ENCODE data around the gene KRTAP5-2. TPM values are rescaled to one million over a fixed set of nuclear protein-coding genes. Genes with fewer than 3 reads are reported as not detected.
"Not testable (repeated sequence)": the region's sequence is repeated elsewhere in the genome, so short reads cannot be mapped to it uniquely, and the experiment has no call there.

The KRTAP5-2 gene
- not detected for total RNA-seq (2013)
- not detected for polyA plus RNA-seq
- polyA minus RNA-seq: not detected in 2 replicates
- total RNA-seq: 0 to 0.23 (median 0) reads per million in 11 experiments

DNA sequence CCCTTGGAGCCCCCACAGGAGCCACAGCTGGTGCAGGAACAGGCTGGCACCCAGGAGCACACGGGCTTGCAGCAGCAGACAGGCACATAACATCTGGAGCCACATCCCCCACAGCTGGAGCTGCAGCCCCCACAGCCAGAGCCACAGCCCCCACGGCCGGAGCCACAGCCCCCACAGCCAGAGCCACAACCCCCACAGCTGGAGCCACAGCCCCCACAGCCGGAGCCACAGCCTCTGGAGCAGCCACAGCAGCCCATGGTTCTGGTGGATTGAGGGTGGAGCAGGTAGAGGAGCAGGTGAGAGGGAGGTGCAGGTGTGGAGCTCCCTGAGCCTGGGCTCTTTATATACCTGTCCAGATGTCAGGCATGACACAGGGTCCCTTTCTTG lies at the start of gene KRTAP5-2:
TSS of gene KRTAP5-2 (minus strand) at position 301 of the 387 bp plus-strand sequence. CDS start at position 257, 44 bp downstream.
- peak within 1 kb of the TSS in 1 of 2 donors; percentile 40 for H3K4me3 Mint-ChIP-seq
- Histone ChIP-seq H4K20me1 (ENCODE audit: insufficient read depth, low read length) (no peaks in the 10 kb centered on the region), H3K4me2 (replicated peaks; ENCODE audit: extremely low read depth, low read length, poor library complexity, severe bottlenecking) (no peak within 1 kb of the TSS), H3K4me3 (replicated peaks in 1 of 3; ENCODE audit: low read depth in 2 of 3, low read length in 3 of 3) (no peak within 1 kb of the TSS), H3K27ac (ENCODE audit: low read depth in 1 of 2, low read length in 2 of 2) (no peak within 1 kb of the TSS), H3K27me3 (ENCODE audit: control insufficient read depth in 2 of 2, insufficient read depth in 2 of 2, low read length in 2 of 2) (peaks cover 5 to 25% of the 10 kb centered on the region in 2 donors), H3K36me3 (replicated peaks in 1 of 2; ENCODE audit: control insufficient read depth in 1 of 2, insufficient read depth in 2 of 2, low read length in 2 of 2) (no peaks in the 10 kb centered on the region), H3K79me2 (ENCODE audit: insufficient read depth, low read length) (no peaks in the 10 kb centered on the region), H3K9me3 (replicated peaks in 1 of 2; ENCODE audit: control insufficient read depth in 1 of 2, insufficient read depth in 1 of 2, low read length in 2 of 2) (no peaks in the 10 kb centered on the region), H3K4me1 (ENCODE audit: control insufficient read depth in 1 of 2, insufficient read depth in 2 of 2, low read length in 2 of 2) (no peaks in the 10 kb centered on the region), H2AFZ (ENCODE audit: insufficient read depth, low read depth, low read length, poor library complexity, severe bottlenecking) (no peak within 1 kb of the TSS), H3K9ac (ENCODE audit: insufficient read depth, low read length, poor library complexity, severe bottlenecking) (no peak within 1 kb of the TSS)
- DNase-seq: no peak
- H3K27ac Mint-ChIP-seq: peak within 1 kb of the TSS in 3 of 7 donors; percentile 23 to 62 (median 39)
- TF ChIP-seq CTCF (IDR thresholded peaks at IDR 0.05): no peak
- intact Hi-C loops (cut with micrococcal nuclease): no loop called here
- no peaks in the 10 kb centered on the region for H3K4me1 Mint-ChIP-seq
- no peaks in the 10 kb centered on the region for H3K36me3 Mint-ChIP-seq
- peaks cover 56 to 75% (median 71%) of the 10 kb centered on the region in 3 donors for H3K27me3 Mint-ChIP-seq (ENCODE audit: low read depth in 3 of 3)
- H3K9me3 Mint-ChIP-seq: peaks cover 0 to 2% (median 0%) of the 10 kb centered on the region in 7 donors
- 0% methylated on average over 1 of the region's 4 CpGs for WGBS (ENCODE audit: insufficient coverage)

- H4K20me1 ChIP-seq (ENCODE audit: insufficient read depth, low read length); H3K4me1 ChIP-seq (ENCODE audit: control insufficient read depth in 1 of 2, insufficient read depth in 2 of 2, low read length in 2 of 2); DNase-seq; H3K4me3 ChIP-seq (replicated peaks in 1 of 3; ENCODE audit: low read depth in 2 of 3, low read length in 3 of 3); H3K79me2 ChIP-seq (ENCODE audit: insufficient read depth, low read length); H3K27ac ChIP-seq (ENCODE audit: low read depth in 1 of 2, low read length in 2 of 2); H3K4me3 Mint-ChIP-seq; intact Hi-C loops (cut with micrococcal nuclease); H3K9ac ChIP-seq (ENCODE audit: insufficient read depth, low read length, poor library complexity, severe bottlenecking); H3K36me3 ChIP-seq (replicated peaks in 1 of 2; ENCODE audit: control insufficient read depth in 1 of 2, insufficient read depth in 2 of 2, low read length in 2 of 2); H3K27ac Mint-ChIP-seq; H3K9me3 ChIP-seq (replicated peaks in 1 of 2; ENCODE audit: control insufficient read depth in 1 of 2, insufficient read depth in 1 of 2, low read length in 2 of 2); H3K36me3 Mint-ChIP-seq; H3K9me3 Mint-ChIP-seq; H2AFZ ChIP-seq (ENCODE audit: insufficient read depth, low read depth, low read length, poor library complexity, severe bottlenecking); H3K27me3 ChIP-seq (ENCODE audit: control insufficient read depth in 2 of 2, insufficient read depth in 2 of 2, low read length in 2 of 2); H3K4me1 Mint-ChIP-seq; H3K4me2 ChIP-seq (replicated peaks; ENCODE audit: extremely low read depth, low read length, poor library complexity, severe bottlenecking): not testable (repeated sequence)
- WGBS (ENCODE audit: insufficient coverage): no CpG with 5 or more reads among the region's 10 CpGs
- peaks cover 0 to 19% (median 9%) of the 10 kb centered on the region in 3 donors for H3K27me3 Mint-ChIP-seq (ENCODE audit: low read depth in 3 of 3)
These were observed 48.4 kb upstream of the KRTAP5-2 start for GRCh38 chr11:1646540-1646939.

All from CD14-positive monocyte (primary cell).